Breast epithelium (tissue), 4 donors: Measurements from ENCODE around the gene CLEC1A. TPM values are rescaled to one million over a fixed set of nuclear protein-coding genes. Genes with fewer than 3 reads are reported as not detected.

ENCODE experiments used
- DNase-seq, 2 donors: peaks; one replicate each; pipeline ENCODE4 v3.0.0-alpha.2; 2019; ENCODE audit warnings: low spot score in 2 of 2
- H3K27ac ChIP-seq, 2 donors: fragments of 200-600 bp; sonication (generic) in 1 of 2; one replicate each; pipeline ENCODE4 v1.5.1; 2016 to 2019; ENCODE audit warnings: mild to moderate bottlenecking in 1 of 2
- H3K27me3 ChIP-seq, 2 donors: fragments of 200-600 bp; sonication (generic) in 1 of 2; one replicate each; pipeline versions ENCODE4 v1.5.1 to v1.6.0; 2017 to 2019; ENCODE audit warnings: control low read depth in 1 of 2, mild to moderate bottlenecking in 1 of 2
- H3K36me3 ChIP-seq: fragments of 200-600 bp; one replicate; pipeline ENCODE4 v1.5.1; 2019
- H3K4me1 ChIP-seq, 2 donors: fragments of 200-600 bp; sonication (generic); one replicate each; pipeline ENCODE4 v1.5.1; 2016 to 2019; ENCODE audit warnings: control low read depth in 1 of 2
- H3K4me3 ChIP-seq, 3 donors: fragments of 200-600 bp; sonication (generic); 1 replicate in 2 of 3; 2 replicates in 1 of 3; pipeline ENCODE4 v1.5.1; 2016 to 2019; ENCODE audit warnings: mild to moderate bottlenecking in 3 of 3, moderate library complexity in 2 of 3
- H3K9me3 ChIP-seq, 2 donors: fragments of 200-600 bp; sonication (generic) in 1 of 2; one replicate each; pipeline ENCODE4 v1.5.1; 2016 to 2019; ENCODE audit warnings: control low read depth in 1 of 2
- CTCF ChIP-seq, 3 donors: fragments of 450-650 bp; IDR thresholded peaks; one replicate each; pipeline ENCODE4 v1.5.1; 2016 to 2017; ENCODE audit warnings: antibody characterized with exemption in 3 of 3, mild to moderate bottlenecking in 3 of 3, moderate library complexity in 3 of 3
- POLR2A ChIP-seq: fragments of 450-650 bp; IDR thresholded peaks from one replicate; pipeline ENCODE4 v1.6.1; 2016; ENCODE audit warnings: antibody characterized with exemption, mild to moderate bottlenecking, moderate library complexity
- POLR2AphosphoS5 ChIP-seq, 3 donors: sonication (generic); formaldehyde crosslinking; IDR thresholded peaks; one replicate each; pipeline ENCODE4 v1.6.1; 2017; ENCODE audit warnings: antibody characterized with exemption in 3 of 3
- intact Hi-C: fragments of 100-400 bp; cut with DNase I; formaldehyde crosslinking; loops from one replicate; pipeline ENCODE4 v1.15.1; 2023; ENCODE audit warnings: low total_unique reads
- total RNA-seq, 3 donors: library from RNA; depleted of rRNA; stranded (reverse); fragments of >200 nt; gene quantifications; one replicate each; pipeline ENCODE4 v1.1.0, GENCODE V29; 2016

Gene CLEC1A
- total RNA-seq, 3 donors from 2014 or later: 1.9 to 6.9 (median 4.3) TPM

GRCh38 chr12:10082117-10082874 lies 16.5 kb downstream of the CLEC1A start:
- no peak for DNase-seq
- no peaks in the 10 kb centered on the region for H3K4me1 ChIP-seq
- no peak overlapping the region for H3K4me3 ChIP-seq
- TF ChIP-seq POLR2AphosphoS5 (IDR thresholded peaks at IDR 0.05): no peak
- no peak for TF ChIP-seq POLR2A
- no peak for TF ChIP-seq CTCF (IDR thresholded peaks at IDR 0.05)
- H3K9me3 ChIP-seq: no peaks in the 10 kb centered on the region
- H3K27ac ChIP-seq: no peak overlapping the region
- H3K36me3 ChIP-seq: no peaks in the 10 kb centered on the region
- no peaks in the 10 kb centered on the region for H3K27me3 ChIP-seq
- intact Hi-C loops: no loop called here

DNA sequence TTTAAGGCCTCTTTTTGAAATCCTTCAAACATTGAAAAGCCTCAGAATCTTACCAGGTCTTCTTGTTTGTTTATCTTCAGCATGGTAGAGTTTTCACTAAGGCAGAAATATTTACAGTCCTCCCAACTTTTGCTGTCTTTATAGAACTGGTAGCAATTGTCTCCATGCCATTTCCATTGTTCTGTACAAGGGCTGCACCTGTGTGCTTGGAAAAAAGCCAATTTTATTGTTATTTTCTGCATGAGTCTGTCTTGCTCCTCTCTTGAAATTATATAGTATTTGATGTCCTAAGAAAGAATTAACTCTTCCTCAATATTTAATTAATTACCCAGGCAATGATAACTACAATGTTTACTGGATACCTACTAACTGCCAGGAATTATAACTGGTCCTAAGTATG lies 23.3 kb downstream of the CLEC1A start:
- TF ChIP-seq CTCF (IDR thresholded peaks at IDR 0.05): no peak
- TF ChIP-seq POLR2AphosphoS5 (IDR thresholded peaks at IDR 0.05): no peak
- no peak for TF ChIP-seq POLR2A
- intact Hi-C loops: no loop called here
- DNase-seq: no peak
- H3K4me1 ChIP-seq: no peaks in the 10 kb centered on the region
- no peak overlapping the region for H3K27ac ChIP-seq
- no peaks in the 10 kb centered on the region for H3K27me3 ChIP-seq
- no peaks in the 10 kb centered on the region for H3K36me3 ChIP-seq
- no peaks in the 10 kb centered on the region for H3K9me3 ChIP-seq
- no peak overlapping the region for H3K4me3 ChIP-seq

DNA sequence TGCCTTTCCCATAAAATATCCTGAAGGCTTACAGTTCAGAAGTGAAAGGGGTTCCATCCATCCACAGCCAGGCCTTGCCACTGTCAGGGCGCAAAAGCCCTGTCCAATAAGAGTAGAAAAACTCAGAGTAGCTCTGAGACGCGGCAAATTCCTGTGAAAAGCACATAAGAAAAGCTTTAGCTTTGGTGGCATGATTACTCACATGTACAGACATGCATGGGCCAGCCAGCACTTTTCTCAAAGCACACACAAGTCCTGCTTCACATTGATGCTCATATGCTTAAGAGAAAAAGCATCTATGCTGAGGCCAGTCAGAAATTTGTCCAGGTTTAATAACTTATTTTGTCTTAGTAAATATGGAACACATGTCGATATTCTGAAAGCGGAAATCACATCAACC lies 25.5 kb downstream of the CLEC1A start:
- no peaks in the 10 kb centered on the region for H3K36me3 ChIP-seq
- H3K9me3 ChIP-seq: no peaks in the 10 kb centered on the region
- H3K27ac ChIP-seq: no peak overlapping the region
- H3K4me3 ChIP-seq: no peak overlapping the region
- intact Hi-C loops: no loop called here
- no peak for TF ChIP-seq CTCF (IDR thresholded peaks at IDR 0.05)
- TF ChIP-seq POLR2A: no peak
- TF ChIP-seq POLR2AphosphoS5 (IDR thresholded peaks at IDR 0.05): no peak
- no peaks in the 10 kb centered on the region for H3K27me3 ChIP-seq
- no peaks in the 10 kb centered on the region for H3K4me1 ChIP-seq
- no peak for DNase-seq

DNA sequence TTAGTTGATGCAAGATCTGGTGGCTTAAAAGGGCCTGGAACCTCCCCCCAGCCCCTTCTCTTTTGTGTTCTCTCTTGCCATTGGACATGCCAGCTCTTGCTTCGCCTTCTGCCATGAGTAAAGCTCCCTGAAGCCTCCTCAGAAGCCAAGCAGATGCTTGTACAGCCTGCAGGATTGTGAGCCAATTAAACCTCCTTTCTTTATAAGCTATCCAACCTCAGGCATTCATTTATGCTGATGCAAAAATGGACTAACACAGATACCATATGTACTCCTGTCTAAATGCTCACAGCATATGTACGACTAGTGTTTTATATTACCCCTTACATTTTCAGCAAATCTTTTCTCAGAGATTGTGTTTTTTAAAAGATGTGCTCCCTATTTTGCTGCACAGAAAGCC lies 26.7 kb downstream of the CLEC1A start:
- no peak overlapping the region for H3K27ac ChIP-seq
- TF ChIP-seq POLR2A (no peak), POLR2AphosphoS5 (IDR thresholded peaks at IDR 0.05) (no peak), CTCF (IDR thresholded peaks at IDR 0.05) (no peak)
- intact Hi-C loops: no loop called here

DNA sequence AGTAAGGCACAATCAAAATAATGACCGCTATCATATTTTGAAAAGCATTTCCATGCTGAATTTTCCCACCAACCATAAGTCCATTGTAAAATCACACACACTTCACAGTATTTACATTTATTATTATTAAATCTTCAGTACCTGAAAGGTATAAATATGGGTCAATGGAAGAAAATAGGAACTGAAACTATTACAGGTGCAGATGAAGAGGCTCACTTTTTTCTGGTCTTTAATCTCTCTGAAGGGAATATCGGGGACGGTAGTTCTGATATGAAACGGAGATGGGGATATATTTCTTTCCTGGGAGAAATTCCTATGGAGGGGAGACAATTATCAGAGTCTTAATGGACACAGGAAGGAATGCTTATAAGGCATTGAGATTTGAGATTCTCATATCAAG lies 28.4 kb downstream of the CLEC1A start:
- Histone ChIP-seq H3K27ac (no peak overlapping the region), H3K27me3 (no peaks in the 10 kb centered on the region), H3K9me3 (no peaks in the 10 kb centered on the region), H3K4me3 (no peak overlapping the region), H3K36me3 (no peaks in the 10 kb centered on the region), H3K4me1 (no peaks in the 10 kb centered on the region)
- intact Hi-C loops: no loop called here
- no peak for DNase-seq
- no peak for TF ChIP-seq POLR2A
- TF ChIP-seq CTCF (IDR thresholded peaks at IDR 0.05): no peak
- no peak for TF ChIP-seq POLR2AphosphoS5 (IDR thresholded peaks at IDR 0.05)

More for the DNA sequence above, 26.7 kb downstream of the CLEC1A start:
- no peaks in the 10 kb centered on the region for H3K9me3 ChIP-seq
- H3K36me3 ChIP-seq: no peaks in the 10 kb centered on the region
- no peak overlapping the region for H3K4me3 ChIP-seq
- DNase-seq: no peak
- no peaks in the 10 kb centered on the region for H3K27me3 ChIP-seq
- H3K4me1 ChIP-seq: no peaks in the 10 kb centered on the region
